NCI-H748 treated with DMSO at 0.1 percent for 48 hours (cell line): ENCODE results near the gene PSMD1.
"Not testable (repeated sequence)": the region's sequence is repeated elsewhere in the genome, so short reads cannot be mapped to it uniquely, and the experiment has no call there.

Experiments
- DNase-seq: peaks from one replicate; lab custom pipeline; 2025; lab: John Stamatoyannopoulos, UW

The PSMD1 gene

GRCh38 chr2:231161252-231161839 is 104.7 kb downstream of the PSMD1 start:
- DNase-seq: no peak

- DNase-seq: no peak
These were observed 105.2 kb downstream of the PSMD1 start for GRCh38 chr2:231161877-231162329.

- no peak for DNase-seq
These were observed 106.3 kb downstream of the PSMD1 start for GRCh38 chr2:231163011-231163410.

GRCh38 chr2:231163414-231164095 is 106.9 kb downstream of the PSMD1 start:
- no peak for DNase-seq

GRCh38 chr2:231167745-231168459 is 111.2 kb downstream of the PSMD1 start:
- no peak for DNase-seq

GRCh38 chr2:231168460-231169139 is 111.9 kb downstream of the PSMD1 start:
- DNase-seq: no peak

GRCh38 chr2:231169488-231169887 is 112.8 kb downstream of the PSMD1 start:
- DNase-seq: no peak

GRCh38 chr2:231170055-231170454 is 113.4 kb downstream of the PSMD1 start:
- DNase-seq: no peak

GRCh38 chr2:231172025-231172424 is 115.4 kb downstream of the PSMD1 start:
- no peak for DNase-seq

- DNase-seq: no peak
These were observed 117.6 kb downstream of the PSMD1 start for GRCh38 chr2:231174211-231174651.

- DNase-seq: no peak
These were observed 119.4 kb downstream of the PSMD1 start for GRCh38 chr2:231176066-231176465.

GRCh38 chr2:231177156-231178025 is 120.7 kb downstream of the PSMD1 start:
- DNase-seq: no peak

GRCh38 chr2:231178805-231179204 is 122.1 kb downstream of the PSMD1 start:
- DNase-seq: not testable (repeated sequence)

GRCh38 chr2:231181860-231182512 is 125.3 kb downstream of the PSMD1 start:
- no peak for DNase-seq

- no peak for DNase-seq
These were observed 125.8 kb downstream of the PSMD1 start for GRCh38 chr2:231182513-231182899.

GRCh38 chr2:231183851-231184250 is 127.2 kb downstream of the PSMD1 start:
- DNase-seq: no peak

GRCh38 chr2:231184319-231184718 is 127.7 kb downstream of the PSMD1 start:
- no peak for DNase-seq

- no peak for DNase-seq
These were observed 128.5 kb downstream of the PSMD1 start for GRCh38 chr2:231185050-231185725.

- no peak for DNase-seq
These were observed 129.2 kb downstream of the PSMD1 start for GRCh38 chr2:231185886-231186285.

- DNase-seq: no peak
These were observed 129.7 kb downstream of the PSMD1 start for GRCh38 chr2:231186325-231186724.
